Osteoblast (primary cell): ENCODE results near the gene TSPAN5. TPM values are rescaled to one million over a fixed set of nuclear protein-coding genes. Genes with fewer than 3 reads are reported as not detected.

Experiments used
- DNase-seq: peaks from one replicate; pipeline ENCODE4 v3.0.0; 2011; ENCODE audit warnings: low spot score, mixed read lengths; ENCODE audit not compliant: insufficient read length; ENCODE audit errors: missing footprints
- H2AFZ ChIP-seq: 2 replicates; pipeline ENCODE4 v1.6.0; 2011; ENCODE audit warnings: mild to moderate bottlenecking, low read length
- H3K27ac ChIP-seq: 2 replicates; pipeline ENCODE4 v1.5.1; 2011; ENCODE audit warnings: mild to moderate bottlenecking, low read depth, low read length, moderate library complexity
- H3K27me3 ChIP-seq: 2 replicates; pipeline ENCODE4 v1.6.0; 2012; ENCODE audit warnings: mild to moderate bottlenecking, control low read depth, inconsistent platforms, low read length, moderate library complexity; ENCODE audit not compliant: insufficient read depth
- H3K36me3 ChIP-seq: 2 replicates; pipeline ENCODE4 v1.5.1; 2011; ENCODE audit warnings: mild to moderate bottlenecking, low read length, control low read depth, moderate library complexity; ENCODE audit not compliant: insufficient read depth
- H3K4me1 ChIP-seq: 2 replicates; pipeline ENCODE4 v1.5.1; 2011; ENCODE audit warnings: mild to moderate bottlenecking, low read length, control low read depth, moderate library complexity; ENCODE audit not compliant: insufficient read depth
- H3K4me2 ChIP-seq: 2 replicates; pipeline ENCODE4 v1.6.0; 2011; ENCODE audit warnings: mild to moderate bottlenecking, low read length; ENCODE audit not compliant: insufficient read depth
- H3K4me3 ChIP-seq: fragments of 200-600 bp; sonication (generic); 3 replicates; pipeline ENCODE4 v1.5.1; 2012; ENCODE audit warnings: mild to moderate bottlenecking, low read length, inconsistent platforms; ENCODE audit not compliant: insufficient read depth
- H3K79me2 ChIP-seq: 2 replicates; pipeline ENCODE4 v1.6.0; 2012; ENCODE audit warnings: mild to moderate bottlenecking, low read length, control low read depth, inconsistent platforms; ENCODE audit not compliant: insufficient read depth
- H3K9me3 ChIP-seq: 2 replicates; pipeline ENCODE4 v1.5.1; 2011; ENCODE audit warnings: low read depth, low read length, control low read depth
- H4K20me1 ChIP-seq: 2 replicates; pipeline ENCODE4 v1.6.0; 2012; ENCODE audit warnings: mild to moderate bottlenecking, low read length, control low read depth; ENCODE audit not compliant: insufficient read depth
- total RNA-seq: library from RNA; depleted of rRNA; stranded (reverse); fragments of >200 nt; gene quantifications from 2 replicates; pipeline ENCODE4 v1.2.3, GENCODE V29; 2012
- TF ChIP-seq, protein P1 (sequence below): IDR thresholded peaks from 2 replicates; pipeline ENCODE4 v1.5.1; 2011; ENCODE audit warnings: mild to moderate bottlenecking, low read depth, low read length, moderate library complexity; ENCODE audit errors: extremely low read depth

Gene TSPAN5
- total RNA-seq, 1 donor = 36.9 TPM

- Histone ChIP-seq H3K27ac (no peak overlapping the region), H3K79me2 (peaks cover 58% of the 10 kb centered on the region), H3K4me3 (no peak overlapping the region), H3K9me3 (no peaks in the 10 kb centered on the region), H3K36me3 (peaks cover 13% of the 10 kb centered on the region), H4K20me1 (no peaks in the 10 kb centered on the region), H3K4me1 (no peaks in the 10 kb centered on the region), H3K4me2 (no peak overlapping the region), H3K27me3 (no peaks in the 10 kb centered on the region), H2AFZ (no peak overlapping the region)
- no peak for DNase-seq
- TF ChIP-seq, protein P1, sequence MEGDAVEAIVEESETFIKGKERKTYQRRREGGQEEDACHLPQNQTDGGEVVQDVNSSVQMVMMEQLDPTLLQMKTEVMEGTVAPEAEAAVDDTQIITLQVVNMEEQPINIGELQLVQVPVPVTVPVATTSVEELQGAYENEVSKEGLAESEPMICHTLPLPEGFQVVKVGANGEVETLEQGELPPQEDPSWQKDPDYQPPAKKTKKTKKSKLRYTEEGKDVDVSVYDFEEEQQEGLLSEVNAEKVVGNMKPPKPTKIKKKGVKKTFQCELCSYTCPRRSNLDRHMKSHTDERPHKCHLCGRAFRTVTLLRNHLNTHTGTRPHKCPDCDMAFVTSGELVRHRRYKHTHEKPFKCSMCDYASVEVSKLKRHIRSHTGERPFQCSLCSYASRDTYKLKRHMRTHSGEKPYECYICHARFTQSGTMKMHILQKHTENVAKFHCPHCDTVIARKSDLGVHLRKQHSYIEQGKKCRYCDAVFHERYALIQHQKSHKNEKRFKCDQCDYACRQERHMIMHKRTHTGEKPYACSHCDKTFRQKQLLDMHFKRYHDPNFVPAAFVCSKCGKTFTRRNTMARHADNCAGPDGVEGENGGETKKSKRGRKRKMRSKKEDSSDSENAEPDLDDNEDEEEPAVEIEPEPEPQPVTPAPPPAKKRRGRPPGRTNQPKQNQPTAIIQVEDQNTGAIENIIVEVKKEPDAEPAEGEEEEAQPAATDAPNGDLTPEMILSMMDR = no peak
These were observed 154.3 kb downstream of the TSPAN5 start for GRCh38 chr4:98504091-98504490.

- Histone ChIP-seq H3K36me3 (peaks cover 13% of the 10 kb centered on the region), H3K4me3 (no peak overlapping the region)
- TF ChIP-seq, protein P1 = no peak
These were observed 154.7 kb downstream of the TSPAN5 start for GRCh38 chr4:98503676-98504075.

GRCh38 chr4:98502624-98503023 is 155.8 kb downstream of the TSPAN5 start:
- H3K27ac ChIP-seq = no peak overlapping the region
- no peak overlapping the region for H3K4me2 ChIP-seq
- DNase-seq = no peak
- peaks cover 45% of the 10 kb centered on the region for H3K79me2 ChIP-seq
- TF ChIP-seq, protein P1 = no peak
- no peak overlapping the region for H2AFZ ChIP-seq
- no peaks in the 10 kb centered on the region for H3K27me3 ChIP-seq
- no peaks in the 10 kb centered on the region for H4K20me1 ChIP-seq
- H3K36me3 ChIP-seq = peaks cover 13% of the 10 kb centered on the region
- no peak overlapping the region for H3K4me3 ChIP-seq
- H3K9me3 ChIP-seq = no peaks in the 10 kb centered on the region
- H3K4me1 ChIP-seq = no peaks in the 10 kb centered on the region

More at GRCh38 chr4:98503676-98504075, 154.7 kb downstream of the TSPAN5 start:
- H3K79me2 ChIP-seq = peaks cover 56% of the 10 kb centered on the region
- no peaks in the 10 kb centered on the region for H3K4me1 ChIP-seq
- DNase-seq = no peak
- H3K27me3 ChIP-seq = no peaks in the 10 kb centered on the region
- H4K20me1 ChIP-seq = no peaks in the 10 kb centered on the region
- H2AFZ ChIP-seq = no peak overlapping the region
- H3K4me2 ChIP-seq = no peak overlapping the region
- no peaks in the 10 kb centered on the region for H3K9me3 ChIP-seq
- no peak overlapping the region for H3K27ac ChIP-seq

DNA sequence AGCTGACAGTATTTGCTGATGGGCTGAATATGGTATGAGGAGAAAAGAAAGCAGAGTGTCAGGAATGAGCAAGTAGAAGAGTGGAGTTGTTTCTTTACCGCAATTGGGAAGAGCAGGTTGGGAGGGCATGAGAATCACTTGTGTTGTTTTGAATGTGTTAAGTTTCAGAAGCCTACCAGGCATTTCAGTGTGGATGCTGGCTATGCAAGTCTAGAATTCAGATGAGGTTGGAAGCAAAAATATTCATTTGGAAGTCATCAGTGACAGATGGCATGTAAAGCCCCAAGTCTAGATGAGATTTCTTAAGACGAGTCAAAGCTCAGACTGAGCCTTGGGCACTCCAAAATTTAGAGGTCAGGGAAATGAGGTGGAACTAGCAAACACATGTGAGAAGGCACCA is 156.4 kb downstream of the TSPAN5 start:
- no peaks in the 10 kb centered on the region for H3K4me1 ChIP-seq
- no peak overlapping the region for H3K4me3 ChIP-seq
- no peak overlapping the region for H3K27ac ChIP-seq
- TF ChIP-seq, protein P1 = no peak
- H4K20me1 ChIP-seq = no peaks in the 10 kb centered on the region
- no peaks in the 10 kb centered on the region for H3K9me3 ChIP-seq
- no peak overlapping the region for H3K4me2 ChIP-seq
- no peak for DNase-seq
- H3K27me3 ChIP-seq = no peaks in the 10 kb centered on the region
- peaks cover 13% of the 10 kb centered on the region for H3K36me3 ChIP-seq
- peaks cover 43% of the 10 kb centered on the region for H3K79me2 ChIP-seq
- no peak overlapping the region for H2AFZ ChIP-seq
